GM21619 (cell line): ENCODE measurements around the gene OTOP2.
"Not testable (repeated sequence)": the region's sequence is repeated elsewhere in the genome, so short reads cannot be mapped to it uniquely, and the experiment has no call there.

Experiments used
- ATAC-seq: cut with Tn5 transposase; IDR thresholded peaks from one replicate; pipeline ENCODE4 v1.9.1; 2021; ENCODE audit not compliant: unreplicated experiment

Gene OTOP2

DNA sequence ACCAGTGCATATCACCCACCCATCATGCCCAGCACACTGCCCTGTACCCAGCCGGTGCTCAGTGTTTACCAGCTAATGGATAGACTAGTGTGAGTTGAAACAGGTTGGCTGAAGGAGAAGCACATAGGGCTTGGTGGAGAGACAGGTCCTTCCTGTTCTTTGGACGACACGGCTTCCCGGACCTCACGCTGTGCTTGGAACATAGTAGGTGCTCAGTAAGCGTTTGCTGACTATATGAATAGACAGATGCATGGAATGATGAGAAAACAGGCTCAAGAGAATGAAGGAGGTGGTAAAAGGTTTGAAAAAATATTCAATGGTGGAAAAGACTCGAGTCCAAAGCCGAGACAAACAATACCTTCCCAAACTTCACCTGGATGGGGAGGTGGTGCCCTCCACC lies 23.9 kb upstream of the OTOP2 start:
- ATAC-seq = no peak

DNA sequence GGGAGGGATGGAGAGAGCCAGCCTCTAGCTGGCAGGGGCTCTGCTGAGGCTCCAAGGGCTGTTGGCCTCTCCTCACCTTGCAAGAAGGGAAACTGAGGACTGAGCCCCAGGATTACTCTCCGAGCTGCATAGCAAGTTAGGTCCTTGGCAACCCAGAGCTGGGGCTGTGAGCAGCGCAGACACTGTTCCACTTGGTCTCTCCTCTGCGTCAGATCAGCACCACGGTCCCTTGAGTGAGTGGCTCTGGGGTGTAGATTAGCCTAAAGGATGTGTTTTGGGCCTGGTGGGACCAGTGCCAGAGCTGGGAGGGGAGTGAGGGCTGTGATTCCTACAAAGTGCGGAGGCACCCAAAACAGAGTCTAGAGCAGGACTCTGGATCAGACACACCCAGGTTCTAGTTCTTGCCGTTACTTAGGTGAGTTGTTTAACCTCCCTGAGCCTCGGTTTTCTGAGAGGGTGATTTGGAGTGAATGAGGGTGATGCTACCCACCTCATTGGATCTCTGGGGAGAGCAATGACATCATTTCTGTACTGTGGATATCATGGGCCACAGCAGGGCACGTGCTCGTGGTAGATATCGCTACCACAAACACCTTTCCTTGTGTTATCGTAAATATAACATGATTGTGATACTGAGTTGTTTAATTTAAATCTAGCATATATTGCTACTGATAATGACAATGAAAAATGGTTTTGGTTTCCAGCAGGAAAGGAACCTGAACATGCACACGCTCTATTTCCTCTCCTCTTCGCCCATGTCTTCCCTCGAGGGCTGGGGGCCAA lies 22.5 kb upstream of the OTOP2 start:
- no peak for ATAC-seq

DNA sequence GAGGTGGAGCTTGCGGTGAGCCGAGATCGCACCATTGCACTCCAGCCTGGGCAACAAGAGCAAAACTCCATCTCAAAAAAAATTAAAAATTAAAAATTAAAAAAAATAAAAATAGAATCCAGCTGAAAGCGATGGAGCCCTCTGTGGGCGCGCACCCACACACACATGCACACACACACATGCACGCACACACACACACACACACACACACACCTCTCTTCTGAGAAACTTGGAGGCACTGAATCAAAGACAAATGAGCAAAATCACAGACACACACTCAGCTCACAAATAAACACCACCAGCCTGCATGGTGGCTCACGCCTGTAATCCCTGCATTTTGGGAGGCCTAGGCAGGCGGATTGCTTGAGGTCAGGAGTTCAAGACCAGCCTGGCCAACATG lies 21.0 kb upstream of the OTOP2 start:
- no peak for ATAC-seq

DNA sequence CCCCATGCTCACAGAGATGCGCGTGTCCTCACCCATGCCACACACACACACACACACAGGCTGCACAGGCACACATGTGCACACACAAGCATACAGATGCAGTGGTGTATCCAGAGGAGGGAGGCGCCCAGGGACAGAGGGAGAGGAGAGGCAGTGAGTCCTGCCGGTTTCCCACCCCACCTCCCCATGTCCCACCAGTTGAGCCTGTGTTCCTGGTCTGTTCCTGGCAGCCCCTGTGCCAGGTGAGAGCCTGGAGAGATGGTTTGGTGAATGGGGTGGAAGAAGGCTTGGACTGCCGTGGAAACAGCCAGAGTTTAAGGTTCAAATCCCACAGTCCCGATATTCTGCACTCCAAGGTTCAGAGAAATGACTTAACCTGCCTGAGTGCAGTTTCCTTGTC lies 20.4 kb upstream of the OTOP2 start:
- no peak for ATAC-seq

DNA sequence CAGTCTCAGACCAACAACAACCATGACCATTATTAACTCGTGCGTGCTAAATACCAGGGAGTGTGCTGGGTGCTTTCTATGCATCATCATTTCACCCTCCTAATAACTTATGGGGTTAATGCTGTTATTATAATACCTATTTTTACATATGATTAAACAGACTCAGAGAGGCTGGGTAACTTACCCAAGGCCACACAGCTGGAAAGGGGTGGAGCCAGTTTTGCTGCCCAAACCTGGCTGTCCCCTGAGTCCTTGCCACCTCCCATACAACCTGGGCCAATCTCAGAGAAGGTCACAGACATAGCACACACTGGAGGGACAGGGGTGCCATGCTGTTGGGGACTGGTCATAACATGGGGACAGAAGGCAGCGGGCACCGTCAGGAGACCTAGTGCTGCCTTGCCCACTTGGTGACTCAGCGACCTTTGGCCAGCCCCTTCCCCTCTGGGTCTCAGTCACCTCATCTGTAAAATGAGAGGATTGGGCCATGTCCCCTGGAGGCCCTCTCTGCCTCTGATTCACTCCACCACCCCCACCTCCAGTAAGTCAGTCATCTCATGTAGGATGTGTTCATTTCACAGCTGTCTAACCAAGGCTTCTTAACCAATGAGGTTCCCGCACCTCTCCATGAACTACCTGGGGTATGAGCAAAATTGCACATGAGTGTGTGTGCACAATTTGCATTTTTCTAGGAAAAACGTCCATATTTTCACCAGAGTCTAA lies 19.2 kb upstream of the OTOP2 start:
- no peak for ATAC-seq

DNA sequence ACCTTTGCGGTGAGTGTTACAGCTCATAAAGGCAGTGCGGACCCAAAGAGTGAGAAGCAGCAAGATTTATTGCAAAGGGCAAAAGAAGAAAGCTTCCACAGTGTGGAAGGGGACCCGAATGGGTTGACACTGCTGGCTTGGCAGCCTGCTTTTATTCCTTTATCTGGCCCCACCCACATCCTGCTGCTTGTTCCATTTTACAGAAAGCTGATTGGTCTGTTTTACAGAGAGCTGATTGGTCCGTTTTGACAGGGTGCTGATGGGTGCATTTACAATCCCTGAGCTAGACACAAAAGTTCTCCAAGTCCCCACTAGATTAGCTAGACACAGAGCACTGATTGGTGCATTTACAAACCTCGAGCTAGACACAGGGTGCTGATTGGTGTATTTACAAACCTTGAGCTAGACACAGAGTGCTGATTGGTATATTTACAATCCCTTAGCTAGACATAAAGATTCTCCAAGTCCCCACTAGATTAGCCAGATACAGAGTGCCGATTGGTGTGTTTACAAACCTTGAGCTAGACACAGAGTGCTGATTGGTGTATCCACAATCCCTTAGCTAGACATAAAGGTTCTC lies 17.8 kb upstream of the OTOP2 start:
- not testable (repeated sequence) for ATAC-seq

DNA sequence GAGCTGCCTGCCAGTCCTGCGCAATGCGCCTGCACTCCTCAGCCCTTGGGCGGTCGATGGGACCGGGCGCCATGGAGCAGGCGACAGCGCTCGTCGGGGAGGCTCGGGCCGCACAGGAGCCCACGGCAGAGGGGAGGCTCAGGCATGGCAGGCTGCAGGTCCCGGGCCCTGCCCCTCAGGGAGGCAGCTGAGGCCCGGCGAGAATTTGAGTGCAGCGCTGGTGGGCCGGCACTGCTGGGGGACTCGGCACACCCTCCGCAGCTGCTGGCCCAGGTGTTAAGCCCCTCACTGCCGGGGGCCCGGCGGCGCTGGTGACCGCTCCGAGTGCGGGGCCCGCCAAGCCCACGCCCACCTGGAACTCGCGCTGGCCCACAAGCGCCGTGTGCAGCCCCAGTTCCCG lies 17.1 kb upstream of the OTOP2 start:
- ATAC-seq = no peak

DNA sequence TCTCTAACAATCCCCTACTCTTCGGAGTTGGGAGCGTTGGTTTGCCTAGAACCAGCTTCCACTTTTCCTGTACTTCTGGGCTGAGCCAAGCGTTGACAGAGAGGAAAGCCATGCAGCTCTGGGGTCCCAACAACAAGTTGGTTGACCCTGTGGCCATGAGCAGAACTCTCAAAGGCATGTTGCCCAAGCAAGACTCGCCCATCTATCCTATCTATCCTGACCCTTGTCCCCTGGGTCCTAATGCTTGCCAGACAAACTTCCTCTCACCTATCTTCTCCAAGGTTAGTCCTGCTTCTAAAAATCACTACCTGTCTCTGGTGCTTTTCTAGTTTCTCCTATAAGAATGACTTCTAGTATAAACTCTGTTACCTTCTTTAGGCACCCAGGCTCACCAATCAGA lies 15.0 kb upstream of the OTOP2 start:
- ATAC-seq = not testable (repeated sequence)

DNA sequence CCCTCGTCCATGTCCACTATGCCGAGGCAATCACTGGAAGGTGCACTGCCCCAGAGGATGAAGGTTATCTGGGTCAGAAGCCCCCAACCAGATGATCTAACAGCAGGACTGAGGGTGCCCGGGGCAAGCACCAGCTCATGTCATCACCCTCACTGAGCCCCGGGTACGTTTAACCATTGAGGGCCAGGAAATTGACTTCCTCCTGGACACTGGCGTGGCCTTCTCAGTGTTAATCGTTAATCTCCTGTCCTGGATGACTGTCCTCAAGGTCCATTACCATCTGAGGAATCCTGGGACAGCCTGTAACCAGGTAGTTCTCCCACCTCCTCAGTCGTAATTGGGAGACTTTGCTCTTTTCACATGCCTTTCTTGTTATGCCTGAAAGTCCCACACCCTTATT lies 12.7 kb upstream of the OTOP2 start:
- not testable (repeated sequence) for ATAC-seq

DNA sequence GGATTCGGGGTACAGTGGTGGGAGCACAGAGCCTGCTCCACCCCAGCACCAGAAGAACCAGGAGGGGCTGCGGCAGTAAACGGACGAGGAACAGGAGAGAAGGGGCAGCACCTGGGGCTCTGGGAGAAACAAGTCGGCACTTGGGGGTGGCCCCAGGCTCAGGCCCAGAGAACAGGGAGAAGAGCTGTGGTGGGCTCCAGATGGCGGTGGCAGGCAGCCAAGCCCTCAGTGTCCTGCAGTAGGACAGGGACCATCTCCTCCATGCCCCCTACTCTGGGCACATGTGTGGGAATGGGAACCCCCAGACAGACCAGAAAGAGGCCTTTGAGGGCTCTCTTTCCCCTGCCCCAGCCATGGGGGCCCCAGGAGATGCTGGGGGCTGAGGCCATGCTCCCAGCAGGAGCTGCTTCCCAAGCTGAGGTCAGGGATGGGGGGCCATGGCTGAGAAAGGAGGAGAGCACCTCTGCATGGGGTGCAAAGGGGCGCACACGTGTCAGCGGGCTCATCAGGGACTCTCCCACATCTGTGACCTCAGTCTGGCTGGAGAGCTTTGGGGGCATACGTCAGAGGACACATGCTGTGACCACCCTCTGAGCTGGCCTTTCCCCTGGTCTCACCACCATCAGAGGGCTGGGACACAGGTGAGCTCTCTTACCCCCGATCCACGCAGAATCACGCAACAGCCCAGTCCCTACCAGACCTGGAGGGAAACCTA lies 7.8 kb upstream of the OTOP2 start:
- no peak for ATAC-seq

DNA sequence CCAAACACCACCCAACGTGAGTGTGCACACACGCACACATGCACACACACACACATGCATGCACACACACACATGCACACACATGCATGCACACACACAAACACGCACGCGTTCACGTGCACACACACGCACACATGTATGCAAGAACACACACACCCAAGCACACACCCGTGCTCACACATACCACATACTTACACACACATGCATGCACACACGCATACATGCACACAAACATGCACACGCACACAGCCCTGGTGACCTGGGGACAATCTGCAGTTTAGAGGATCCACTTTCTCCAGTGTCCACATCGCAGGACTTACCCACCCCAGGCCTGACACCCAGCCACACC lies 7.2 kb upstream of the OTOP2 start:
- no peak for ATAC-seq

DNA sequence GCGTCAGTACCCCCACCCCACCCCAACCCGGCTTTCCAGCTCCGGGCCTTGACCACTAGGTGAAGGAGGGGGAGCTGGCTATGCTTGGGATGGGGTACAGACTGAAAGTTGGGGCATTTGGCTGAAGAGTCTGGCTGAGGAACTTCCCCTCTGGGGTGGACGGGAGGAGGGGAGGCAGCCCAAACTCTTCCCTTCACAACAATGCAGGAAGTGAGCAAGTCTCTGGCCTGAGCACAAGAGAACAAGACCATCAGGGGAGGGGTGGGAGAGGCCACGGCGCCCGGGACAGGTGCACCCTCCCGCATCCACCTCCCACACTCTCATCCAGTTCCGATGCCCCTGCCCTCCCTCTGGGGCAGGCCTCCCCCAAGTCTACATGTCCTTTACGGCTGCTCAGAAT lies 6.6 kb upstream of the OTOP2 start:
- no peak for ATAC-seq

DNA sequence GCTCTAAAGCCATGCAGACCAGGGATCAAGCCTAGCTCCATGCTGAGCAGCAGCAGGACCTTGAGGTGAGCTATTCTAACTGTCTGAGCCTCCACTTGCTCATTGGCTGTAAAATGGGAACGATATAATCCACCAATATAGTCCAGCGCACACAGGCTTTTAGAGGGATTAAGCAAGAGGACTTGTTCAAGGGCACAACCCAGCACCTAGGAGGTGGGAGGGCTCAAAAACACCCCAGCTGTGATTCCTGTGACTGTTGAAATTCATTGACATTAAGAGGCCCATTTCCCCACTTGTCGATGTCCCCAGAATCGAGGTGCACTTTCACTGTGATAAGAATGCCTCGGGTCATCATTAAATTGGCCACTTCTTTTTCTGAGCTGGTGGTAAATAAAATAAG lies 5.2 kb upstream of the OTOP2 start:
- ATAC-seq = no peak

DNA sequence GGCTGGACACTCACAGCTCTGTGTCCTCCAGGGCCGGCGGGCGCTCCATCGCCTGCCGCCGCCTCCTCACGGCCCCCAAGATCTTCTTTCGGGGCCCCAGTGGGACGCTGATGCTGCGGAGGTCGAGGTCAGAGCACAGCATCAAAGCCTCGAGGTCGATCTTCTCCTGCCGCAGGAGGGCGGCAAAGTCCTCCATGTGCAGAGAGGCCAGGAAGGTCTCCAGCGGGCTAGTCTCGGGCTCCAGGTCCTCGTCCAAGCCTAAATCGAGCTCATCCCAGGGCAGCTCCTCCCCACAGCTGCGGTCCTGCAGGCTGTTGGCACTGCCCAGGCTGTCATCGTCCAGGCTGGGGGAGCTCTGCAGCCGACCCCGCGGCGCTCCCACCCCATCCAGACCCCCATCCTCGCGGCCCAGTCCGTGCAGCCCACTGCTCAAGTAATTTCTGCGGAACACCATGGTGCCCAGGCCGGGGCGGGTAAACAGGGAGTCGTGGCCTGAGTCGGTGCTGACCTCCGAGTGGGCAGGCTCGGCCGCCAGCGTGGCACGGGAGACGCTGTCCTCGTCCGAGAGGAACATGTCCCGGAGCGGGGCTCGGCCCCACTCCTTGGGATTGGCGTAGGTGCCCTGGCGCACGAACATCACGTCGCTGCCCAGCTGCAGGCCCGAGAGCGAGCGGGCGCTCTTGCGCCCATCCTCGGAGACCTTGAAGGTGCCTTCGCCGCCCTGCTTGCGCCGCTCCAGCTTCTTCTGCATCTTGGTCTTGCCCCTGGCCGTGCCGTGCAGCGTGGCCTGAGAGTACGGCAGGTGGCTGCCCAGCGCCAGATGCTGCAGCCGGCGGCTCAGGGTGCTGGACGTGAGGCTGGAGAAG lies 4.4 kb upstream of the OTOP2 start:
- no peak for ATAC-seq

DNA sequence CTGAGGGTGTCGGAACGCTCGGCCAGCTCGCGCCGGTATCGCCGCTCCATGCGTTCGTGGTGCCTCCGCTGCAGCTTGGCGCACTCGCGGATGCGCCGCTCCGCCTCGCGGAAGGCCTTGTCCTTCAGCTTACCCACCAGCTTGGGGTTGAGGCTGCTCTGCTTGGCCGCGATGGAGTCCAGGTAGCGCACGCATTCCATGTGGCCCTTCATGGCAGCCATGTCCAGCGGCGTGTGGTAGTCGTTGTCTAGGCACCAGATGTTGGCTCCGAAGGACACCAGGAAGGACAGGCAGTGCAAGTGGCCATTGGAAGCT lies 3.8 kb upstream of the OTOP2 start:
- no peak for ATAC-seq

DNA sequence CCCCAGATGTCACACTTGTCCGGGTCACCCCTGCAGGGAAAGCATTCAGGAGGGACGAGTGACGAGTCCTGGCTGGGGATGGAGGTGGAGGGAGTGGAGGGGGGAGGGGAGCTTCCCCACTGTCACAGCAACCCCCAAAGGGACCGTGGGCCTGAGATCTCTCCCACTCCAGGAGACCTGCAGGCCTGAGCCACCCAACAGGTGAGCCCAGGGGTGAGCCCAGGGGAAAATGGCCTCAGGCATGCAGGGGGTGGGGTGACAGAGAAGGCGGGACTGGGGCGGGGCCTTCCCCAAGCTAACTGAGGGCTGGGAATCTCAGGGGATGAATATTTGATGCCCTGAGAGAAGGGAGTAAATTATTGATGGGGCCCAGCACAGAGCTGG lies 3.4 kb upstream of the OTOP2 start:
- no peak for ATAC-seq

DNA sequence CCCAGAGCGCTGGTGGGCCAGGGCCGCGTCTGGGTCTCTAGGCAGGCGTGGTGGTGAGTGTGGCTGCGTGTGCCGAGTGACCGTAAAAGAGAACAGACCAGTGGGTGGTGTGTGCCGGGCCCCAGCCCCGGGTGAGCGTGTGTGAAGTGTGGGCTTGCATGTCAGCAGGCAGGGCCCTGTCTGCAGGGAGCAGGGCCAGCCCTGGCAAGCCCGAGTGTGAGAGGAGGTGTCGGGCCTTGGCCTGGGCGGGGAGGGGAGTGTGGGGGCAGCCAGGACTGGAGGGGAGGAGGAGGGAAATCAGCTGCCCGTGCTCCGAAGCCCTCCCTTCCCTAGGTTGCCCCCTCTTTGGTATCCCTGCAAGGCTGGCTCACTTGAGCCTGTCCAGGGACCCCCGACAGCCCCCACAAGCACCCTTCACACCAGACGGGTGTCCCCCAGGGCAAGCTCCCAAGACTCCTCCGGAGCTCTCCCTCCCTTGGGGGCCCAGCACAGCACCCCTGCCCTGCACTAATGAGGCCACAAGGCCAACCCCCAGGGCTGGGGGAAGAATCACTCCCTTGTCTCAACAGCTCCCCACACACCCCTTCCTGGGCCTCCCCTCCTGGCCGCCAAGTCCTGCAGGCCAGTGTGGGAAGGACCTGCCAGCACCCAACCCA lies 2.9 kb upstream of the OTOP2 start:
- ATAC-seq = no peak

DNA sequence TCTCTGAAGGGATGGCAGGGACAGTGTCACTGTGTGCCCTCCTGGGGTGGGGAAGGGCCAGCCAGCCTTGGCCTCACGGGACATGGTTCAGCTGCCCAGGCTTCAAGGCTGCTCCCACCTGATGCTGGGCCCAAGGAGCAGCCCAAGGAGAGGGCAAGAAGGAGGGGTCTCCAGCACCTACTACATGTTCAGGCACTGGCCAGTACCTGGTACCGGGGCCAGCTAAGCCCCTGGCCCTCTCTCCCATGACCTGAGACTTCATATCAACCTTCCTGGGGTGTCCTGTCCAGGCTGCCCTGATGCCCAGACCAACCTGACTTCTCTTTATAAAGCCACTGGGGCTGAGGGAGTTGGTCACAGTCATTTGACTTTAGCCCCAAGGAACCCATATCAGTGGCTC lies 2.3 kb upstream of the OTOP2 start:
- ATAC-seq = no peak

DNA sequence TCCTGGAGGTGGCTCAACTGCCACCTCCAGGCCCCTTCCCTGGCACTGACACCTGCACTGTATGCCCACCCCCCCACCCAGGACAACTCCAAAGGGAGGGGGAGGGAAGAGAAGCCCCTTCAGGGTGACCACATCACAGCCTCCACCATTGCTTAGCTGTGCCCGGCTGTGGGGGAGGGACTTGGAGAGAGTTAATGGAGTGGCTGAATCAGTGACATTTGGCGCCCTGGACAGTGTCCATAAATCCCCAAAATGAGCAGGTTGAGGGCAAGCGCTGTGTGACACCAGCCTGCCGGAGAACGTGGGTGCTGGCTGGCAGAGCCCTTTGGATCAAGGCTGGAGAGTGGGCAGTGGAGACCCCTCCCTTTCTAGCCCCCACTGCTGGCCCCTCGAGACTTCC lies 1.9 kb upstream of the OTOP2 start:
- no peak for ATAC-seq

DNA sequence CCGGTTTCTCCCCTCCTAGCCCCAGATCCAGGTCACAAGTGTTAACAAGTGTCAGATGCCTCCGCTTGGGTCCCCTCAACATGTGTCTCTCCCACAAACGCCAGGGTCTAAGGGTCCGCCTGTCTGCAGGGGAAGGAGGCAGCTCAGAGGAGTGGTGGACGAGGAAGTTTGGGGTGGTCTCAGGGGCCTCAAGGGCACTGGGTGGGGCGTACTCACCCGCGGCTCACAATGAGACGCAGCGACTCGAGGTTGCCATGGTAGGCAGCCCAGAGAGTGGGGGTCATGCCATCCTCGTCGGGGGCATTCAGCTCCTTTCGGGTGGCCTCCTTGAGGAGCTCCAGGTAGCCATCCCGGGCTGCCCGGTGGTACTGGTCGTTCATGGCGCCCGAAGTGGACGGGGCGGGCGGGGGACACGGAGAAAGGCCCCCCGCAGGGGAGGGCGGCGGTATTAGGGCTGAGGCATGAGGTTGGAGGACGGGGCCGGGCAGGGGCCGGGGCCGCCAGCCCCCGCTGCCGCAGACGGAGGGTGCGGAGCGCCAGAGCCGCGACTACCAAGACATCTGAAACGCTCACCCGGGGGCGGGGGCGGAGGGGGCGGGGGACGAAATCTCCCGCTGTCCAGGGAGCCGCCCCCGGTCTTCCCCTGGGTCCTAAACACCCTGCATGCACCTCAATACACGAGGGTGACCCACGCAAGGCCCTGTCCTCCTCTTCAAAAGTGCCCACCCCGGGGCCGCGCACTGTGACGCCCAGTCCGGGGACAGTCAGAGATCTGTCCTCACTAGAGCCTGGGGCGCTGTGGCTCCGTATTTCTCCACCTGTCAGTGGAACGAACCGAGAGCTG lies 1.2 kb upstream of the OTOP2 start, which contains the start of gene USH1G:
Gene USH1G (minus strand): TSS at position 562 of the 844 bp plus-strand sequence. CDS start 182 bp downstream, at position 380.
- ATAC-seq = no peak
